OCI-LY7 (cell line): ENCODE results near the gene ADAMTS2.

Experiments
- EZH2phosphoT487 ChIP-seq: fragments of 200-600 bp; sonication (generic); IDR thresholded peaks from 2 replicates; pipeline ENCODE4 v1.6.1; 2018; ENCODE audit warnings: low read depth, borderline replicate concordance, mild to moderate bottlenecking, mixed run types, antibody characterized with exemption, low read length, moderate library complexity, mixed read lengths
- TF ChIP-seq, protein P1 (sequence below): fragments of 200-600 bp; sonication (generic); conservative IDR thresholded peaks from 2 replicates; pipeline ENCODE4 v1.5.1; 2014; ENCODE audit warnings: mild to moderate bottlenecking, antibody characterized with exemption, low read length, moderate library complexity, mixed read lengths

DNA sequence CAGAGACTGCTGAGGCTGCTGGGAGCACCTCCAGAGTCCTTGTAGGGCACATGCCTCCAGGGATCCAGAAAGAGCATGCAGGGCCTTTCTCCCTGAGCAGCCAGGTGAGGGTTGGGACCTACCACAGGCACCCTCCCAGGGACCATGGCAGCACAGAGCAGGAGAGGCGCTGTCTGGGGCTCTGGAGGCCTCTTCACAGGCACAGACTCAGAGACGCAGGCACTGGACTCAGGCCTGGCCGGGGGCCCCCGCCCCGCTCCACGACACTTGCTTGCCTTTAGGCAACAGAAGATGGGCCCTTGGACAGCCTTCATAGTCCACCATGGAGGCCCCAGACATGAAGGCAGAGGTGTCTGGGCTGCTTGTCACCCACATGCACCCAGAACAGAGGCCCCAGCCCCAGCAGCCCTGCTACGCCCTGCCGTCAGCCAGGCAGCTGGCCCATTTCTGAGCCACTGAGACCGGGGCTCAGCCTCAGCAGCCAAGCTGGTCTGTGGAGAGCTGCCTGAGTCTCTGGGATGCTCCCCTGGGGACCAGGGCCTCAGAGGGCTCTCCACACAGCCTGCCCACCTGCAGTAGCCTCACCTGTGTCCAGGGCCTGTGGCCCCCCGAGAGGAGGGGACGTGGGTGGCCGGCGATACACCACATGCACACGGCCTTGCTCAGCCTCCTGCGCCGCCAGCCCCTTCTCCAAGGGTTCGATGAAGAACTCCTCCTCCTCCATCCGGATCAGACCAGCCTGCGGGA, 72.8 kb downstream of the ADAMTS2 start:
- TF ChIP-seq, protein P1, sequence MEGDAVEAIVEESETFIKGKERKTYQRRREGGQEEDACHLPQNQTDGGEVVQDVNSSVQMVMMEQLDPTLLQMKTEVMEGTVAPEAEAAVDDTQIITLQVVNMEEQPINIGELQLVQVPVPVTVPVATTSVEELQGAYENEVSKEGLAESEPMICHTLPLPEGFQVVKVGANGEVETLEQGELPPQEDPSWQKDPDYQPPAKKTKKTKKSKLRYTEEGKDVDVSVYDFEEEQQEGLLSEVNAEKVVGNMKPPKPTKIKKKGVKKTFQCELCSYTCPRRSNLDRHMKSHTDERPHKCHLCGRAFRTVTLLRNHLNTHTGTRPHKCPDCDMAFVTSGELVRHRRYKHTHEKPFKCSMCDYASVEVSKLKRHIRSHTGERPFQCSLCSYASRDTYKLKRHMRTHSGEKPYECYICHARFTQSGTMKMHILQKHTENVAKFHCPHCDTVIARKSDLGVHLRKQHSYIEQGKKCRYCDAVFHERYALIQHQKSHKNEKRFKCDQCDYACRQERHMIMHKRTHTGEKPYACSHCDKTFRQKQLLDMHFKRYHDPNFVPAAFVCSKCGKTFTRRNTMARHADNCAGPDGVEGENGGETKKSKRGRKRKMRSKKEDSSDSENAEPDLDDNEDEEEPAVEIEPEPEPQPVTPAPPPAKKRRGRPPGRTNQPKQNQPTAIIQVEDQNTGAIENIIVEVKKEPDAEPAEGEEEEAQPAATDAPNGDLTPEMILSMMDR: no peak
- TF ChIP-seq EZH2phosphoT487: no peak
